ENCODE results near the gene PDIA5. TPM values are rescaled to one million over a fixed set of nuclear protein-coding genes. Genes with fewer than 3 reads are reported as not detected.

Gene PDIA5
- total and polyA plus RNA-seq, 3 donors from 2014 or later = 49.6 to 76.8 (median 76.0) TPM

GRCh38 chr3:123126653-123127052 is 59.8 kb downstream of the PDIA5 start:
- H3K4me3 ChIP-seq = no peak overlapping the region
- H3K9me3 ChIP-seq = no peaks in the 10 kb centered on the region
- 86 to 96% methylated on average over 3 of the region's 3 CpGs for WGBS, 2 donors
- intact Hi-C loops (cut with DNase I; ENCODE audit: low total_unique reads) = no loop called here
- no peak overlapping the region for H3K27ac ChIP-seq
- DNase-seq = no peak
- no peaks in the 10 kb centered on the region for H3K36me3 ChIP-seq (ENCODE audit: low read depth, missing control alignments)
- H3K27me3 ChIP-seq = no peaks in the 10 kb centered on the region
- TF ChIP-seq CTCF (IDR thresholded peaks at IDR 0.05) (no peak), POLR2A (IDR thresholded peaks at IDR 0.05) (no peak)
- no peaks in the 10 kb centered on the region for H3K4me1 ChIP-seq

DNA sequence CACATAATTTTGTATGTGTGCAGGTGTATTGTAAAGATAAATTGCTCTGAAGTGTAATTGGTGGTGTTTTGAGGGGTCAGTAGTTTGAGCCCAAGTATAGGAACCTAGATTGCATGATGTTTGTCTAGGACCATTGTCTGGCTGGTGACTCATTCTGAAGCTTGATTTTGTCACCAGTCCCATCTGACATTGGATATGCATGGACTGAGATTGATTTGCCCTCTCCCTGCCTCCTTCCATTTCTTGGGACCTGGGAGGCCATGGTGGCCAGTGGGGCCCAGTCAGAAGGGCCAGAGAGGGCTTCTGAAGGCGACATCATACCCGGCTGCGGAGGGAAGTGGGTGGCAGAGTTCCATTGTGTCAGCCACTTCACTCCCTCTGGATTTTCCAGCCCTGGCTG is 62.3 kb downstream of the PDIA5 start:
- intact Hi-C loops (cut with DNase I; ENCODE audit: low total_unique reads) = no loop called here

DNA sequence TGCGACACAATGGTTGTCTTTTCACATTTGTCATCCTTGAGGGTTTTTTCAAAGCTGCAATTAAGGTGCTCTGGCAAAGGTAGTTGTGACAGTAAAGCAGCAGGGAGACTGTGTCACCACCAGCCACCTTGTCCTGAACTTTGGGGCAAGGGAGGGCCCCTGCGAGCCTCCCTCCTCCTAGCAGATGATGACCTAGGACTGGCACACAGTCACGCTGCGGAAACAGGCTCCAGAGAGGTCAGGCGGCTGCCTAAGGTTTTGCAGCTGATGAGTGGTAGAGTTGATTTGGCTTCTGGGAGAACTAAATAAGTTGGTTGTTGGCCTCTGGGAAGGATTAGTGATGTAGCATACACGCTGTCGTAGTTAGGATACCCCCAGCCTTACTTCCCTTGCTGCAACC is 62.7 kb downstream of the PDIA5 start:
- Histone ChIP-seq H3K27me3 (no peaks in the 10 kb centered on the region), H3K4me3 (no peak overlapping the region), H3K27ac (no peak overlapping the region), H3K4me1 (no peaks in the 10 kb centered on the region), H3K9me3 (no peaks in the 10 kb centered on the region), H3K36me3 (ENCODE audit: low read depth, missing control alignments) (no peaks in the 10 kb centered on the region)
- DNase-seq = no peak
- TF ChIP-seq CTCF (IDR thresholded peaks at IDR 0.05) = no peak
- no peak for TF ChIP-seq POLR2A (IDR thresholded peaks at IDR 0.05)
- 87 to 89% methylated on average over 7 of the region's 7 CpGs for WGBS, 2 donors
- intact Hi-C loops (cut with DNase I; ENCODE audit: low total_unique reads) = no loop called here

More for the DNA sequence above, 62.3 kb downstream of the PDIA5 start:
- no peak for DNase-seq
- Histone ChIP-seq H3K9me3 (no peaks in the 10 kb centered on the region), H3K4me1 (no peaks in the 10 kb centered on the region), H3K36me3 (ENCODE audit: low read depth, missing control alignments) (no peaks in the 10 kb centered on the region), H3K27me3 (no peaks in the 10 kb centered on the region), H3K27ac (no peak overlapping the region), H3K4me3 (no peak overlapping the region)
- 94 to 97% methylated on average over 3 of the region's 3 CpGs for WGBS, 2 donors
- TF ChIP-seq POLR2A (IDR thresholded peaks at IDR 0.05) (no peak), CTCF (IDR thresholded peaks at IDR 0.05) (no peak)

- Histone ChIP-seq H3K9me3 (no peaks in the 10 kb centered on the region), H3K36me3 (ENCODE audit: low read depth, missing control alignments) (no peaks in the 10 kb centered on the region), H3K4me3 (no peak overlapping the region), H3K27ac (no peak overlapping the region), H3K27me3 (no peaks in the 10 kb centered on the region), H3K4me1 (no peaks in the 10 kb centered on the region)
- no peak for TF ChIP-seq CTCF (IDR thresholded peaks at IDR 0.05)
- no peak for TF ChIP-seq POLR2A (IDR thresholded peaks at IDR 0.05)
- intact Hi-C loops (cut with DNase I; ENCODE audit: low total_unique reads) = no loop called here
- 91 to 96% methylated on average over 11 of the region's 12 CpGs for WGBS, 2 donors
- no peak for DNase-seq
These were observed 63.4 kb downstream of the PDIA5 start for GRCh38 chr3:123130079-123130750.

- Histone ChIP-seq H3K9me3 (no peaks in the 10 kb centered on the region), H3K27ac (no peak overlapping the region), H3K36me3 (ENCODE audit: low read depth, missing control alignments) (no peaks in the 10 kb centered on the region), H3K4me1 (no peaks in the 10 kb centered on the region), H3K4me3 (no peak overlapping the region), H3K27me3 (no peaks in the 10 kb centered on the region)
- DNase-seq = no peak
- WGBS, 2 donors = 81 to 94% methylated on average over 9 to 10 of the region's 10 CpGs
- no peak for TF ChIP-seq POLR2A (IDR thresholded peaks at IDR 0.05)
- TF ChIP-seq CTCF (IDR thresholded peaks at IDR 0.05) = no peak
- intact Hi-C loops (cut with DNase I; ENCODE audit: low total_unique reads) = no loop called here
These were observed 67.8 kb downstream of the PDIA5 start for GRCh38 chr3:123134671-123135070.

All from testis (tissue), 3 donors.